GM18498 (cell line): ENCODE data around the gene CLBA1.

ENCODE experiments used
- ATAC-seq: cut with Tn5 transposase; IDR thresholded peaks from one replicate; pipeline ENCODE4 v1.9.1; 2021; ENCODE audit warnings: mild to moderate bottlenecking, moderate library complexity; ENCODE audit not compliant: unreplicated experiment

CLBA1 gene

GRCh38 chr14:104979758-104980610, 5.6 kb upstream of the CLBA1 start:
- ATAC-seq, result no peak

- ATAC-seq, result no peak
Measured at GRCh38 chr14:104980611-104981531, 4.7 kb upstream of the CLBA1 start.

- no peak for ATAC-seq
Measured at GRCh38 chr14:104981699-104982541, 3.7 kb upstream of the CLBA1 start.

- no peak for ATAC-seq
Measured at GRCh38 chr14:104982548-104983230, 2.9 kb upstream of the CLBA1 start.

GRCh38 chr14:104983231-104983721, 2.3 kb upstream of the CLBA1 start:
- ATAC-seq, result no peak

- ATAC-seq, result no peak
Measured at GRCh38 chr14:104984056-104984894, 1.3 kb upstream of the CLBA1 start.

- no peak for ATAC-seq
Measured at GRCh38 chr14:104986487-104987164, 1.0 kb downstream of the CLBA1 start.

- no peak for ATAC-seq
Measured at GRCh38 chr14:104989236-104989950, 3.8 kb downstream of the CLBA1 start.

GRCh38 chr14:104989951-104990303, 4.3 kb downstream of the CLBA1 start:
- ATAC-seq, result no peak

GRCh38 chr14:104991896-104992230, 6.3 kb downstream of the CLBA1 start:
- ATAC-seq, result no peak

- ATAC-seq, result no peak
Measured at GRCh38 chr14:104992501-104992900, 6.9 kb downstream of the CLBA1 start.

- ATAC-seq, result no peak
Measured at GRCh38 chr14:104993306-104993705, 7.7 kb downstream of the CLBA1 start.

- ATAC-seq, result no peak
Measured at GRCh38 chr14:104993808-104994591, 8.4 kb downstream of the CLBA1 start.

- no peak for ATAC-seq
Measured at GRCh38 chr14:104994978-104995377, 9.4 kb downstream of the CLBA1 start.

GRCh38 chr14:104996032-104996431, 10.4 kb downstream of the CLBA1 start:
- ATAC-seq, result no peak

GRCh38 chr14:104996483-104996882, 10.9 kb downstream of the CLBA1 start:
- ATAC-seq, result no peak

GRCh38 chr14:104998801-104999200, 13.2 kb downstream of the CLBA1 start:
- no peak for ATAC-seq
